22Rv1 (cell line): Measurements from ENCODE around the gene ITFG1.

Experiments used
- H3K27ac ChIP-seq: fragments of 450-650 bp; 2 replicates; pipeline ENCODE4 v1.5.1; 2017
- ZFX ChIP-seq: fragments of 450-650 bp; IDR thresholded peaks from 2 replicates; pipeline ENCODE4 v1.6.1; 2017; ENCODE audit warnings: antibody characterized with exemption, borderline replicate concordance
- TF ChIP-seq, protein P1 (sequence below): fragments of 450-650 bp; IDR thresholded peaks from 2 replicates; pipeline ENCODE4 v1.5.1; 2017; ENCODE audit warnings: mild to moderate bottlenecking

ITFG1 gene

DNA sequence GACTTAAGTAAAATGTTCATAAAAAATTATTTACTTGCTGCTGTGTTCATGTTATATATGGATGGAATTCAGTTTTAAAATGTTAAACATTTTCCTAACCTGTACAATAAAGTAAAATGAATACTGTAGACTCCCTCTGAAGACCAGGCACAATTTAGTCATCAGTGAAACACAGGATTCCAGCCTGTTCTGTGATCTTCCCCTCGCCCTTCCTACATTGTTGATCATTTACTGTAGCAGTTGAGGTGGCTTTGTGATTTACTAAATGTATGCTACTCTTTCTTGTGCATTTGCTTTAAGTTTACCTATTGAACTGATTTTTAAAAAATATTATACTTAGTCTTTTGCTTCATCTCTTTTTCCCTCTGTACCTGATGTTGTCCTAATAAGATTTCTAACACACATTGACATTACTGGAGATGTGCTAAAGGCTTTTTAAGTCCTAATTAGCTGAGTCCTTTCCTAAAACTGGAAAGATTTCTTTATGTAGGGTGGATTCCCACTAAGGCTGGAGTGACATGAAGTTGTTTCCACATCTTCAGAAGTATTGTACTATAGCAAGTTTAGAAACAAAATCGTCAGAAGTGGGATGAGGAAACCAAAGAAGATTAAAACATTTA is 38.3 kb upstream of the ITFG1 start:
- H3K27ac ChIP-seq: no peak overlapping the region
- TF ChIP-seq ZFX: no peak
- TF ChIP-seq, protein P1, sequence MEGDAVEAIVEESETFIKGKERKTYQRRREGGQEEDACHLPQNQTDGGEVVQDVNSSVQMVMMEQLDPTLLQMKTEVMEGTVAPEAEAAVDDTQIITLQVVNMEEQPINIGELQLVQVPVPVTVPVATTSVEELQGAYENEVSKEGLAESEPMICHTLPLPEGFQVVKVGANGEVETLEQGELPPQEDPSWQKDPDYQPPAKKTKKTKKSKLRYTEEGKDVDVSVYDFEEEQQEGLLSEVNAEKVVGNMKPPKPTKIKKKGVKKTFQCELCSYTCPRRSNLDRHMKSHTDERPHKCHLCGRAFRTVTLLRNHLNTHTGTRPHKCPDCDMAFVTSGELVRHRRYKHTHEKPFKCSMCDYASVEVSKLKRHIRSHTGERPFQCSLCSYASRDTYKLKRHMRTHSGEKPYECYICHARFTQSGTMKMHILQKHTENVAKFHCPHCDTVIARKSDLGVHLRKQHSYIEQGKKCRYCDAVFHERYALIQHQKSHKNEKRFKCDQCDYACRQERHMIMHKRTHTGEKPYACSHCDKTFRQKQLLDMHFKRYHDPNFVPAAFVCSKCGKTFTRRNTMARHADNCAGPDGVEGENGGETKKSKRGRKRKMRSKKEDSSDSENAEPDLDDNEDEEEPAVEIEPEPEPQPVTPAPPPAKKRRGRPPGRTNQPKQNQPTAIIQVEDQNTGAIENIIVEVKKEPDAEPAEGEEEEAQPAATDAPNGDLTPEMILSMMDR: no peak

DNA sequence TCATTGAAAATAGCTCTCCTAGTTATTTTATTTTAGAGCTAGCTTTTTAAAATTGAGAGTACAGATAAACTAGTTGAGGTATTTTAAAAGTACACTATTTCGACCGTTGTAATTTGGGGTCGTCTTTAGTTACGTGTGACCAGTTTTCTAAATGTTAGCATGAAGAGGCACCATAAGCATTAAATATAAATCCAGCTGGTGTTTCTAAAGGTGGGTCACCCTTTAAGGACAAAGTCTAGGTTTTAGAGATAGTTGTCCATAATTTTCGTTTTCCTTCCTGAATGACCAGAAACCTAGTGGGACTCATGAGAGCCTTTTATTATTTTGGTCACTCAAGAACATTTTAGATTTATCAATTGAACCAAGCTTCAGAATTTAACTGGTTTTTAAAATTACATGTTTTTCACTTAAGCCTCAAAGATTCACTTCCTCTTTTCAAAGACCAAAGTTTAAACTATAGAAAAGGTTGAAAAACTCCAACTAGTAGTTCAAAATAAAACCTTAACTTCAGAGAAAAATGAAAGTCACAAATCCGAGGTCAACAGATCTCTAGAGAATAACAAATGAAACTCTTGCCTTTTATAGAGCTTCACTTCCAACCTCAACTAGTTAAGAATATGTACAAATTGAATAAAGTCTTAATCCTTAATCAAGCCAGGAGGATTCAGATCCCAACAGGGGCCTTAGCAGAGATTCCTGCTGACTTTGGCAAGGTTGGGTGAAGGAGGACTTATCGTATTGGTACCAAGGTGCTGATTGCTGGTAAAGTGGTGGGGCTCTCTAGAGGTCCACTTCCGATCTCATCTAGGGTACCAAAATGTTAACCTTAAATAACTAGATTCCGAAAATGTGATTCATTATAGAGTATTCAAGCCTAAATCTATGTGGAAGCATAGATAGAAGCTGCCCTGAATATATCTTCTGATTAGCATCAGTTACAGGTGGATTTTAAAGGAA is 32.8 kb upstream of the ITFG1 start:
- H3K27ac ChIP-seq: no peak overlapping the region
- TF ChIP-seq, protein P1: no peak
- TF ChIP-seq ZFX: no peak

DNA sequence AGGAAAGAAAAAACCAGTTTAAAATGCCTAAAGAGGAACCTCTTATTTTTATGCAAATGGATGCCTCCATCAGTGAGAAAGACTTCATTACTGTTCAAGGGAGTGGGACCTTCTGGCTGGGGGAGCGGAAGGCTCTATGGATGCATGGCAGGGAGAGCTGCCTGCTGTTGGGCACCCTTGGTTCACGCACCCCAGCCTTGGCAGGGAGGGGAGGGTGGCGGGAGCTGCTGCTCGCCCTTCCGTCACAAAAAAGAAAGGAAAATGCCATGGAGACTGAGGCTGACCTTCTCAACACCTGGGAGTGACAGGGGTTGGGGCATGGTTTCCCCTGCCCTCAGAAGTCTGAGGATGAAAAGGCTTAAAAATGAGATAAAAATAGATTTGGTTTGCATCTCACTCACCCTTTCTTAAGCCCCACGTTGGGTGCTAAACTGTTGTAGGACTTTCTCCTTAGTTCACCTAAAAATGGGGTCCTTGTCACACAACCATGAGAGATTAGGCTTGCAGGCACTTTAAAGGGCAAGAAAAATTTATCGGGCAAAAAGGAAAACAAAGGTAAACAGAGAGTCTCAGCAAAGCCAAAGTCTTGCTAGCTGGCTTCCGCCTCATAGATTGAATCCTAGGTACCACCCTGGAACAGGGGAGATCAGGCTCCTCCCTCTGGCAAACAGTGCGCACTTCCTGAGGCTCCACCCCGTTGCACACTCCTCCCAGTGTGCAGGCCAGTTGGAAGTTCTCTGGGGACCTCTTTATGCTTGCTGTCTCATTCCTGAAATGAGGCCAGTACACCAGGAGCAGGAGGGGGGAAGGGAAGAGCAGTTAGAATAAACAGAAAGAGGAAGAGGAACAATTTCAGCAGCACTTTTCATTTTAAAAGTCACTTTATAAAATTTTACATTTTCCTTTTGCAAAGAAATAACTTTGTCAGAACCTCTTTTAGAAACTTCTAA is 31.8 kb upstream of the ITFG1 start:
- no peak overlapping the region for H3K27ac ChIP-seq

DNA sequence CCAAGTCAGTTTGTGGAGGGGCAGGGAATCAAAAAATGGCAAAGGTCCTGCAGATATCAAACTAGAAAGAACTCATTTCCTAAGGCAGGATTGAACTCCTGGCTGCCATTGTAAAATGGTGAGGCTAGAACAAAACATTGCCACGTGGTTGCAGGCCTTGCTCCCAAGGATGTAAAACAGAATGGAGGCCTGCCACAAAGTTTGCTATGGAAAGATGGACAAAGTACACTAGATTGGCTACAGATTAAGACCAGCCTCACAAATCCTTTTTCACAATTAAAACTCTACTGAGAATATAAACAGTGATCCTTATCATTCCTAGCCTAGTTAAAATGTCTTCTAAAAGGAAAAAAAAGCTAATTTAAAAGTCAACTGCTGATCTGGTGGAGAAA is 31.2 kb upstream of the ITFG1 start:
- TF ChIP-seq, protein P1: no peak
- TF ChIP-seq ZFX: no peak
- no peak overlapping the region for H3K27ac ChIP-seq

More for the DNA sequence above, 31.8 kb upstream of the ITFG1 start:
- TF ChIP-seq ZFX: no peak
- TF ChIP-seq, protein P1: no peak

DNA sequence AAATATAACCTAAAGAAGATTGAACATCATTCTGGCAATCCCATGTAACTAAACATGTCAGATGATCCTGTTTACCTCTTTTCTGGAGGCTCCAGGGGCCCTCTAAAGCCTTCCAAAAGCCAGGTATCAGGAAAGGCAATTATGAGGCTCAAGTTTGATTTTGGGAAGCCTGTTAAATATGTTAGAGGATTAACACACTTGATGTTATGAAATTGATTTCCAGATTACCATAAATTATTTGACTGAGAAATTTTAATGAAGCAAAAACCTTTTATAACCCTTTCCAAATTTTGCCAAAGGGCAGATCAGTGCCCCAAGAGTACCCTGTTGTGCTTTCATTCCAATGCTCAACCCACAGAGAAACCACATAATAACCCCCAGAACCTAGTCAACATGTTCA is 29.6 kb upstream of the ITFG1 start:
- TF ChIP-seq, protein P1: no peak
- TF ChIP-seq ZFX: no peak
- no peak overlapping the region for H3K27ac ChIP-seq

DNA sequence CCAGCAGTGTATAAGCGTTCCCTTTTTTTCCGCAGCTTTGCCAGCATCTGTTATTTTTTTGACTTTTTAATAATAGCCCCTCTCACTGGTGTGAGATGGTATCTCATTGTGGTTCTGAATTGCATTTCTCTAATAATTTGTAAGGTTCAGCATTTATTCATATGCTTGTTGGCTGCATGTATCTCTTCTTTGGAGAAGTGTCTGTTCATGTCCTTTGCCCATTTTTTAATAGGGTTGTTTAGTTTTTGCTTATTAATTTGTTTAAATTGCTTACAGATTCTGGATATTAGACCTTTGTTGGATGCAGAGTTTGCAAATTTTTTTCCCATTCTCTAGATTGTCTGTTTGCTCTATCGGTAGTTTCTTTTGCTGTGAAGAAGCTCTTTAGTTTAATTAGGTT is 27.2 kb upstream of the ITFG1 start:
- TF ChIP-seq, protein P1: no peak
- no peak for TF ChIP-seq ZFX

More for the DNA sequence above, 27.2 kb upstream of the ITFG1 start:
- H3K27ac ChIP-seq: no peak overlapping the region
